Body of pancreas (tissue), 4 donors: ENCODE measurements around the gene PRDX2.

Experiments used
- CTCF ChIP-seq, 7 experiments: fragments of 450-650 bp in 4 of 7; fragments of 200-600 bp in 3 of 7; sonication (generic) in 3 of 7; IDR thresholded peaks; one replicate each; pipeline ENCODE4 v1.5.1; 2016 to 2019; ENCODE audit warnings: antibody characterized with exemption in 7 of 7
- POLR2A ChIP-seq, 3 donors: fragments of 450-650 bp; IDR thresholded peaks; one replicate each; pipeline ENCODE4 v1.6.1; 2016; ENCODE audit warnings: antibody characterized with exemption in 3 of 3, mild to moderate bottlenecking in 2 of 3

GRCh38 chr19:12788042-12788681 lies 13.4 kb downstream of the PRDX2 start:
- TF ChIP-seq CTCF (IDR thresholded peaks at IDR 0.05) (no peak), POLR2A (IDR thresholded peaks at IDR 0.05) (no peak)
